OCI-LY3 (cell line): ENCODE results near the gene VMP1.

Experiments
- CTCF ChIP-seq: fragments of 200-600, 300-600 bp; sonication (generic); IDR thresholded peaks from 2 replicates; pipeline ENCODE4 v1.5.1; 2014; ENCODE audit warnings: antibody characterized with exemption, low read length, low read depth
- EZH2phosphoT487 ChIP-seq: fragments of 200-600 bp; shearing (Covaris generic); IDR thresholded peaks from 2 replicates; pipeline ENCODE4 v1.6.1; 2018; ENCODE audit warnings: antibody characterized with exemption, mixed run types, low read depth

DNA sequence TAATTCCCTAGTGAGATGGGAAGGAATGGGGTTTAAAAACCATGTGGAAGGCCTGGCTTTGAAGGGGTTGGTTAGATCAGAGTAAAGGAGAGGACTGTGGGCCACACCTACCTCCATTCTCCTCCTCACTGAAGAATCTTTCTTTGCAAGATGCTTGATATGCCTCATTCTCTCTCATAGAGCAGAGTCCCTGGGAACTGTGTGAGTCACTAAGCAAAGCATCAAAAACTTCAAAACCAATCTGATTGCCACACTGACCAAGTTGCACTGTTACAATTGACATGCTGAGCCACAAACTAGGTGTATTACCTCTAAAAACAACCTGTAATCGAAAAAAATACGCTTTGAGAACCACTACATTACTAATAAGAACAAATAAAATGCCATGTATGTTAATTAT, 183.3 kb downstream of the VMP1 start:
- TF ChIP-seq CTCF: no peak
- no peak for TF ChIP-seq EZH2phosphoT487
